Measurements from ENCODE around the gene ZGPAT. TPM values are rescaled to one million over a fixed set of nuclear protein-coding genes. Genes with fewer than 3 reads are reported as not detected.

Gene ZGPAT
- total RNA-seq, 2 donors from 2014 or later = 28.8 to 29.5 TPM

- H3K9me3 Mint-ChIP-seq = peaks cover 2% of the 10 kb centered on the region
- 94 to 95% methylated on average over 21 to 37 of the region's 37 CpGs for WGBS, 2 experiments (ENCODE audit: insufficient coverage in 1 of 2, insufficient read length in 1 of 2)
- H3K4me3 Mint-ChIP-seq = no peak overlapping the region
- H3K4me1 Mint-ChIP-seq = no peaks in the 10 kb centered on the region
- H3K27ac Mint-ChIP-seq = no peak overlapping the region
- H3K4me3 ChIP-seq (ENCODE audit: low read length) = no peak overlapping the region
- H3K36me3 Mint-ChIP-seq (ENCODE audit: low read depth) = peaks cover 10% of the 10 kb centered on the region
- no peak overlapping the region for H3K9ac ChIP-seq (ENCODE audit: extremely low read depth, low read length, poor library complexity, severe bottlenecking)
- no peak overlapping the region for H3K27ac ChIP-seq (ENCODE audit: low read depth, low read length)
- H3K27me3 ChIP-seq (ENCODE audit: control insufficient read depth, insufficient read depth, low read length, poor library complexity, severe bottlenecking) = no peaks in the 10 kb centered on the region
- no peaks in the 10 kb centered on the region for H3K4me1 ChIP-seq (ENCODE audit: control insufficient read depth, insufficient read depth, low read length)
- no peaks in the 10 kb centered on the region for H3K9me3 ChIP-seq (ENCODE audit: control insufficient read depth, low read length)
- no peak for TF ChIP-seq CTCF (conservative IDR thresholded peaks at IDR 0.05)
- no peaks in the 10 kb centered on the region for H3K36me3 ChIP-seq (ENCODE audit: control insufficient read depth, insufficient read depth, low read length)
- H3K27me3 Mint-ChIP-seq (ENCODE audit: insufficient read depth) = no peaks in the 10 kb centered on the region
- DNase-seq = peak; percentile 49
These were observed 13.0 kb upstream of the ZGPAT start for GRCh38 chr20:63694584-63695423.

- Histone ChIP-seq H3K36me3 (ENCODE audit: control insufficient read depth, insufficient read depth, low read length) (no peaks in the 10 kb centered on the region), H3K27me3 (ENCODE audit: control insufficient read depth, insufficient read depth, low read length, poor library complexity, severe bottlenecking) (no peaks in the 10 kb centered on the region), H3K4me3 (ENCODE audit: low read length) (no peak overlapping the region), H3K9me3 (ENCODE audit: control insufficient read depth, low read length) (no peaks in the 10 kb centered on the region), H3K27ac (ENCODE audit: low read depth, low read length) (no peak overlapping the region), H3K4me1 (ENCODE audit: control insufficient read depth, insufficient read depth, low read length) (no peaks in the 10 kb centered on the region), H3K9ac (ENCODE audit: extremely low read depth, low read length, poor library complexity, severe bottlenecking) (no peak overlapping the region)
- Mint-ChIP-seq H3K9me3 (peaks cover 2% of the 10 kb centered on the region), H3K4me3 (no peak overlapping the region), H3K36me3 (ENCODE audit: low read depth) (peaks cover 10% of the 10 kb centered on the region), H3K27ac (no peak overlapping the region), H3K4me1 (no peaks in the 10 kb centered on the region), H3K27me3 (ENCODE audit: insufficient read depth) (no peaks in the 10 kb centered on the region)
- TF ChIP-seq CTCF (conservative IDR thresholded peaks at IDR 0.05) = no peak
- WGBS, 2 experiments (ENCODE audit: insufficient coverage in 1 of 2, insufficient read length in 1 of 2) = 92 to 99% methylated on average over 16 to 25 of the region's 25 CpGs
- DNase-seq = peak; percentile 43
These were observed 12.2 kb upstream of the ZGPAT start for GRCh38 chr20:63695424-63696305.

- Mint-ChIP-seq H3K27ac (no peak overlapping the region), H3K27me3 (ENCODE audit: insufficient read depth) (no peaks in the 10 kb centered on the region), H3K9me3 (peaks cover 2% of the 10 kb centered on the region), H3K4me1 (no peaks in the 10 kb centered on the region), H3K4me3 (no peak overlapping the region), H3K36me3 (ENCODE audit: low read depth) (peaks cover 9% of the 10 kb centered on the region)
- Histone ChIP-seq H3K9me3 (ENCODE audit: control insufficient read depth, low read length) (no peaks in the 10 kb centered on the region), H3K36me3 (ENCODE audit: control insufficient read depth, insufficient read depth, low read length) (no peaks in the 10 kb centered on the region), H3K9ac (ENCODE audit: extremely low read depth, low read length, poor library complexity, severe bottlenecking) (no peak overlapping the region), H3K27ac (ENCODE audit: low read depth, low read length) (no peak overlapping the region), H3K27me3 (ENCODE audit: control insufficient read depth, insufficient read depth, low read length, poor library complexity, severe bottlenecking) (no peaks in the 10 kb centered on the region), H3K4me1 (ENCODE audit: control insufficient read depth, insufficient read depth, low read length) (no peaks in the 10 kb centered on the region), H3K4me3 (ENCODE audit: low read length) (no peak overlapping the region)
- TF ChIP-seq CTCF (conservative IDR thresholded peaks at IDR 0.05) = no peak
- DNase-seq = peak; percentile 90
- WGBS, 2 experiments (ENCODE audit: insufficient coverage in 1 of 2, insufficient read length in 1 of 2) = 72% methylated on average over 6 of the region's 6 CpGs; no CpG with 5 or more reads in 1 of the 2 experiments
These were observed 11.6 kb upstream of the ZGPAT start for GRCh38 chr20:63696306-63696627.
